Choroid plexus epithelial cell (primary cell): Measurements from ENCODE around the gene ASTN2.

Experiments used
- DNase-seq: peaks from one replicate; pipeline ENCODE4 v3.0.0-alpha.2; 2010; ENCODE audit warnings: low read depth
- H3K4me3 ChIP-seq: 2 replicates; pipeline ENCODE4 v1.5.1; 2011; ENCODE audit warnings: low read depth, mild to moderate bottlenecking, control low read depth, low read length, moderate library complexity
- CTCF ChIP-seq: conservative IDR thresholded peaks from 2 replicates; pipeline ENCODE4 v1.5.1; 2011; ENCODE audit warnings: low read depth, mild to moderate bottlenecking, control low read depth, inconsistent platforms, low read length, moderate library complexity

Gene ASTN2

GRCh38 chr9:116395699-116396037 lies 1019.2 kb downstream of the ASTN2 start:
- no peak overlapping the region for H3K4me3 ChIP-seq
- TF ChIP-seq CTCF, result no peak
- DNase-seq, result no peak

GRCh38 chr9:116394894-116395698 lies 1019.8 kb downstream of the ASTN2 start:
- no peak for DNase-seq
- no peak for TF ChIP-seq CTCF
- H3K4me3 ChIP-seq, result no peak overlapping the region

DNA sequence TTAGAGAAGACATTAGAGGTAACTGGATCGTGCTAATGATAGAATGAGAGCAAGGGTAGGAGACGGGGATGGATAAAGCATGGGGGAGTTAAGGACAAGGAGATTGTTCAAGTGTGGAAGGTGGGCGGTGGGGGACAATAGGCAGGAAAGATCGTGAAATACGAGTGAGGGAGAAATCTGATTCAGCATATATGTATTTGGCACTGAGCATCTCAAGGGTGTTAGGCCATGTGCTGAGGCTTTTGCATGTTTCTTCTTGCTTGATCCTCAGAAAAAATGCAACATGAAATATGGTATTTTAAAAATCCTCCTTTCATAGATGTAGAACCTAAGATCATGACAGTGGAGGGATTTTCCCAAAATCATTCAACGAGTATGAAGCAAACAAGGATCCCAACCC lies 1020.8 kb downstream of the ASTN2 start:
- TF ChIP-seq CTCF, result no peak
- no peak overlapping the region for H3K4me3 ChIP-seq
- no peak for DNase-seq

DNA sequence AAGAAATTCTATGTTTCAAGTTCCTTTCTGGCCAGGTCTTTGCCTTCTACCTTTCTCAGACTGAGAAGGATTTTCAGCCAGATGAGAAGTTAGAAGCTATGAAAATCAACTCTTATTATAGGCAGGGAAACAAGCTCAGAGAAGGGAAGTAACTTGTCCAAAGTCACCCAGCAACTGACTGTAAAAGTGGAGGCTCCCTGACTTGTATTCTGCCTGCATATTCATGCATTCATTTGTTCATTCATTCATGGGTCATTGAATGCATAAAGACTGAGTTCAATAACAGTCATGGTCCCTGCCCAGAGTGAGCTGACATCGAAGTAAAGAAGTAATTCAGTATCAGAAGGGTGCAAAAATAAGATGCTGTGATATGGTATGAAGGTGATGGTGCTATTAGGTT lies 1021.7 kb downstream of the ASTN2 start:
- no peak for TF ChIP-seq CTCF
- no peak overlapping the region for H3K4me3 ChIP-seq
- no peak for DNase-seq

GRCh38 chr9:116391306-116391900 lies 1023.5 kb downstream of the ASTN2 start:
- peak; percentile 91 for DNase-seq
- no peak for TF ChIP-seq CTCF
- no peak overlapping the region for H3K4me3 ChIP-seq

DNA sequence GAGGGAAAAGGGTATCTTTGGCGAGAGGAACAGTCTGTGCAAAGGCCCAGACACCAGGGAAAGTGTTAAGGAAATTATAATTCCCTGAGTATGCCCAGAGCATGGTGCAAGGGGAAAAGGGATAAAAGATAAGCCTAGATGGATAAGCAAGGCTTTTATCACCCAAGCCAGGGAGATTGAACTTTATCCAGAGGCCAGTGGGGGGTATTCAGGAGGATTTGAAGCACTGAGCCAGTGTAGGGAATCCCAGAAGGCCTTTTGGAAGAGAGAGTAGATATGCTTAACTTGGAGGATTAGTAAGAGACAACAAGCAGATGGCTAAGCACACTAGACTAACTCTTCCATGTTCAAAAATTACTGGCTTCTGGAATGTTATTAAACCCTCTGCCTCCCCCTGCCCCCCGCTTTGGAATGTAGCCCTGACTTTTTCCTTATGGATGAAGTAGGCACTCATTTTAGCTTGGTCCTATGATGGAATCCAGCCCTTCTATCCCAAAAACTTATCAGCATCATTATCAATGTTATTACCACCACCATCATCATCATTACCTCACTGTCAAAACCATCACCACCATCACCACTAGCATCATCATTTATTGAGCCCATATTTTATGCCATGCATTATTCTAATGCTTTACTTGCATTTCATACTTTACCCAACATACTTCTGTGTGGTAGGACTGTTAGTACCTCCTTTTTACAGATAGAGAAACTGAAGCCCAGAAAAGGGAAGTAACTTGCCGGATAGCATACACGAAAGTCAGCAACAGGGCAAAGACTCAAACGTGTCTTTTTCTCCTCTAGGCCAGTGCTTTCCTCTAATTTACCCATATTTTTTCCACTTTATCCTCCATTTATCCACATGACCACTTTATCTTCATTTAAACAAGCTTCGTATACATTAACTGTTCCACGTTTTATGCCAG lies 1024.3 kb downstream of the ASTN2 start:
- no peak for TF ChIP-seq CTCF
- no peak for DNase-seq
- H3K4me3 ChIP-seq, result no peak overlapping the region
